Neural crest cell (in vitro differentiated cells): Measurements from ENCODE around the gene TMEM40. TPM values are rescaled to one million over a fixed set of nuclear protein-coding genes. Genes with fewer than 3 reads are reported as not detected.
A peak's percentile ranks its signal among the peaks of the same experiment; 100 is the strongest.

Source experiments
- DNase-seq: peaks from one replicate; pipeline ENCODE4 v3.0.0; 2021; ENCODE audit warnings: low read depth, mixed read lengths, low spot score
- H3K27ac Mint-ChIP-seq: one replicate; pipeline ENCODE4 v1.8.0; 2021; ENCODE audit warnings: mild to moderate bottlenecking, mixed read lengths; ENCODE audit not compliant: unreplicated experiment
- H3K27me3 Mint-ChIP-seq: 2 replicates; pipeline ENCODE4 v1.8.0; 2021; ENCODE audit warnings: low read depth, mild to moderate bottlenecking, mixed read lengths
- H3K36me3 Mint-ChIP-seq: 2 replicates; pipeline ENCODE4 v1.8.0; 2021; ENCODE audit warnings: low read depth, mild to moderate bottlenecking, mixed read lengths
- H3K4me1 Mint-ChIP-seq: 2 replicates; pipeline ENCODE4 v1.8.0; 2021; ENCODE audit warnings: mixed read lengths
- H3K4me3 Mint-ChIP-seq: one replicate; pipeline ENCODE4 v1.8.0; 2021; ENCODE audit warnings: mild to moderate bottlenecking, mixed read lengths
- H3K9me3 Mint-ChIP-seq: 2 replicates; pipeline ENCODE4 v1.8.0; 2021; ENCODE audit warnings: mixed read lengths
- CTCF ChIP-seq: fragments of 200-600 bp; sonication (generic); conservative IDR thresholded peaks from 2 replicates; pipeline ENCODE4 v1.5.0; 2021; ENCODE audit warnings: antibody characterized with exemption, mild to moderate bottlenecking
- total RNA-seq: library from RNA; stranded (reverse); gene quantifications from 2 replicates; pipeline ENCODE4 v1.2.1, GENCODE V29; 2021

TMEM40 gene
- total RNA-seq, 1 donor from 2014 or later: not detected

GRCh38 chr3:12769761-12770160 lies 10.7 kb upstream of the TMEM40 start:
- DNase-seq: no peak
- Mint-ChIP-seq H3K4me1 (peaks cover 7% of the 10 kb centered on the region), H3K9me3 (no peaks in the 10 kb centered on the region), H3K27me3 (peaks cover 3% of the 10 kb centered on the region), H3K4me3 (no peak overlapping the region), H3K36me3 (no peaks in the 10 kb centered on the region), H3K27ac (no peak overlapping the region)
- TF ChIP-seq CTCF: no peak

- no peaks in the 10 kb centered on the region for H3K36me3 Mint-ChIP-seq
- TF ChIP-seq CTCF: no peak
- peaks cover 3% of the 10 kb centered on the region for H3K27me3 Mint-ChIP-seq
- no peak overlapping the region for H3K27ac Mint-ChIP-seq
- no peaks in the 10 kb centered on the region for H3K9me3 Mint-ChIP-seq
- no peak for DNase-seq
- H3K4me3 Mint-ChIP-seq: no peak overlapping the region
- peaks cover 7% of the 10 kb centered on the region for H3K4me1 Mint-ChIP-seq
Observed at GRCh38 chr3:12768579-12769527, 9.8 kb upstream of the TMEM40 start.

- no peak for DNase-seq
- Mint-ChIP-seq H3K9me3 (no peaks in the 10 kb centered on the region), H3K36me3 (no peaks in the 10 kb centered on the region), H3K27ac (no peak overlapping the region), H3K27me3 (no peaks in the 10 kb centered on the region), H3K4me3 (no peak overlapping the region), H3K4me1 (peaks cover 7% of the 10 kb centered on the region)
- no peak for TF ChIP-seq CTCF
Observed at GRCh38 chr3:12766541-12766940, 7.5 kb upstream of the TMEM40 start.

GRCh38 chr3:12764171-12764776 lies 5.2 kb upstream of the TMEM40 start:
- H3K4me1 Mint-ChIP-seq: peaks cover 7% of the 10 kb centered on the region
- no peaks in the 10 kb centered on the region for H3K36me3 Mint-ChIP-seq
- no peaks in the 10 kb centered on the region for H3K27me3 Mint-ChIP-seq
- DNase-seq: no peak
- no peak overlapping the region for H3K27ac Mint-ChIP-seq
- H3K4me3 Mint-ChIP-seq: no peak overlapping the region
- TF ChIP-seq CTCF: no peak
- H3K9me3 Mint-ChIP-seq: no peaks in the 10 kb centered on the region

GRCh38 chr3:12759693-12760565 lies 870 bp upstream of the TMEM40 start:
- Mint-ChIP-seq H3K27ac (peak overlapping the region; percentile 44), H3K4me3 (no peak overlapping the region)

More at GRCh38 chr3:12759693-12760565, 870 bp upstream of the TMEM40 start:
- no peaks in the 10 kb centered on the region for H3K9me3 Mint-ChIP-seq
- H3K36me3 Mint-ChIP-seq: no peaks in the 10 kb centered on the region
- H3K27me3 Mint-ChIP-seq: no peaks in the 10 kb centered on the region
- TF ChIP-seq CTCF: no peak
- no peak for DNase-seq
- H3K4me1 Mint-ChIP-seq: no peaks in the 10 kb centered on the region
